HEK293 (cell line): ENCODE results near the gene ZDHHC14.

Source experiments
- CTCF ChIA-PET: fragments of 350-600 bp; formaldehyde crosslinking; extraction: SDS; loops from one replicate; lab custom pipeline; 2021; ENCODE audit warnings: antibody characterized with exemption; lab: Yijun Ruan, JAX
- POLR2A ChIA-PET: fragments of 300-600 bp; formaldehyde crosslinking; extraction: SDS; loops from one replicate; lab custom pipeline; 2020; ENCODE audit warnings: antibody characterized with exemption, inconsistent platforms; lab: Yijun Ruan, JAX
- H3K27ac ChIP-seq: fragments of 200-500 bp; sonication (Bioruptor generic); 2 replicates; pipeline ENCODE4 v1.5.1; 2014; ENCODE audit warnings: low read depth, low read length, control low read depth, inconsistent platforms; ENCODE audit errors: extremely low read depth
- H3K36me3 ChIP-seq, 2 experiments: fragments of 200-500 bp in 1 of 2; sonication (Bioruptor generic) in 1 of 2; 1 replicate in 1 of 2; 2 replicates in 1 of 2; pipeline ENCODE4 v1.5.1; 2014 to 2017; ENCODE audit warnings: inconsistent platforms in 2 of 2, low read length in 2 of 2; ENCODE audit not compliant: control insufficient read depth in 2 of 2, insufficient read depth in 1 of 2
- H3K4me1 ChIP-seq: fragments of 200-500 bp; sonication (Bioruptor generic); 2 replicates; pipeline ENCODE4 v1.5.1; 2014; ENCODE audit warnings: mild to moderate bottlenecking, low read length, inconsistent platforms; ENCODE audit not compliant: control insufficient read depth, insufficient read depth
- H3K4me3 ChIP-seq: 2 replicates; pipeline ENCODE4 v1.5.1; 2011; ENCODE audit warnings: low read depth, mild to moderate bottlenecking, control low read depth, low read length, moderate library complexity
- H3K9me3 ChIP-seq: fragments of 200-500 bp; sonication (Bioruptor generic); 2 replicates; pipeline ENCODE4 v1.5.1; 2014; ENCODE audit warnings: low read depth, low read length, inconsistent platforms; ENCODE audit not compliant: control insufficient read depth, insufficient read depth
- MZF1 ChIP-seq: fragments of 450-650 bp; formaldehyde crosslinking; IDR thresholded peaks from 2 replicates; pipeline ENCODE4 v1.5.1; 2017; ENCODE audit warnings: missing biosample characterization, missing genetic modification characterization, borderline replicate concordance
- ZBTB1 ChIP-seq: fragments of 450-650 bp; formaldehyde crosslinking; IDR thresholded peaks from 2 replicates; pipeline ENCODE4 v1.5.1; 2016; ENCODE audit warnings: missing biosample characterization, missing genetic modification characterization
- ZEB2 ChIP-seq: fragments of 450-650 bp; formaldehyde crosslinking; IDR thresholded peaks from 2 replicates; pipeline ENCODE4 v1.5.1; 2016; ENCODE audit warnings: missing biosample characterization, missing genetic modification characterization
- ZNF184 ChIP-seq: fragments of 450-650 bp; IDR thresholded peaks from 2 replicates; pipeline ENCODE4 v1.5.1; 2018; ENCODE audit warnings: missing biosample characterization, mild to moderate bottlenecking, missing genetic modification characterization
- ZNF292 ChIP-seq: fragments of 450-650 bp; formaldehyde crosslinking; IDR thresholded peaks from 2 replicates; pipeline ENCODE4 v1.5.1; 2016; ENCODE audit warnings: low read depth, missing biosample characterization, missing genetic modification characterization, borderline replicate concordance
- ZNF423 ChIP-seq: fragments of 450-650 bp; formaldehyde crosslinking; IDR thresholded peaks from 2 replicates; pipeline ENCODE4 v1.5.1; 2016; ENCODE audit warnings: missing biosample characterization, missing genetic modification characterization
- ZNF501 ChIP-seq: fragments of 450-650 bp; formaldehyde crosslinking; IDR thresholded peaks from 2 replicates; pipeline ENCODE4 v1.5.1; 2016; ENCODE audit warnings: missing biosample characterization, missing genetic modification characterization
- ZNF654 ChIP-seq: fragments of 450-650 bp; formaldehyde crosslinking; IDR thresholded peaks from 2 replicates; pipeline ENCODE4 v1.5.1; 2016; ENCODE audit warnings: low read depth, missing biosample characterization, missing genetic modification characterization
- ZNF792 ChIP-seq: fragments of 450-650 bp; formaldehyde crosslinking; IDR thresholded peaks from 2 replicates; pipeline ENCODE4 v1.5.1; 2016; ENCODE audit warnings: missing biosample characterization, missing genetic modification characterization
- ZSCAN23 ChIP-seq: fragments of 450-650 bp; formaldehyde crosslinking; IDR thresholded peaks from 2 replicates; pipeline ENCODE4 v1.5.1; 2016; ENCODE audit warnings: missing biosample characterization, missing genetic modification characterization
- TF ChIP-seq, protein P1 (sequence below): fragments of 450-650 bp; formaldehyde crosslinking; IDR thresholded peaks from 2 replicates; pipeline ENCODE4 v1.5.1; 2016; ENCODE audit warnings: missing biosample characterization, missing genetic modification characterization
- TF ChIP-seq, protein P2 (sequence below): fragments of 450-650 bp; formaldehyde crosslinking; IDR thresholded peaks from 2 replicates; pipeline ENCODE4 v1.5.1; 2017; ENCODE audit warnings: missing biosample characterization, missing genetic modification characterization
- TF ChIP-seq, protein P3 (sequence below): fragments of 450-650 bp; formaldehyde crosslinking; IDR thresholded peaks from 2 replicates; pipeline ENCODE4 v1.5.1; 2016; ENCODE audit warnings: missing biosample characterization, missing genetic modification characterization
- TF ChIP-seq, protein P4 (sequence below): fragments of 450-650 bp; formaldehyde crosslinking; IDR thresholded peaks from 2 replicates; pipeline ENCODE4 v1.5.0; 2017; ENCODE audit warnings: missing biosample characterization, missing genetic modification characterization, borderline replicate concordance

Gene ZDHHC14

DNA sequence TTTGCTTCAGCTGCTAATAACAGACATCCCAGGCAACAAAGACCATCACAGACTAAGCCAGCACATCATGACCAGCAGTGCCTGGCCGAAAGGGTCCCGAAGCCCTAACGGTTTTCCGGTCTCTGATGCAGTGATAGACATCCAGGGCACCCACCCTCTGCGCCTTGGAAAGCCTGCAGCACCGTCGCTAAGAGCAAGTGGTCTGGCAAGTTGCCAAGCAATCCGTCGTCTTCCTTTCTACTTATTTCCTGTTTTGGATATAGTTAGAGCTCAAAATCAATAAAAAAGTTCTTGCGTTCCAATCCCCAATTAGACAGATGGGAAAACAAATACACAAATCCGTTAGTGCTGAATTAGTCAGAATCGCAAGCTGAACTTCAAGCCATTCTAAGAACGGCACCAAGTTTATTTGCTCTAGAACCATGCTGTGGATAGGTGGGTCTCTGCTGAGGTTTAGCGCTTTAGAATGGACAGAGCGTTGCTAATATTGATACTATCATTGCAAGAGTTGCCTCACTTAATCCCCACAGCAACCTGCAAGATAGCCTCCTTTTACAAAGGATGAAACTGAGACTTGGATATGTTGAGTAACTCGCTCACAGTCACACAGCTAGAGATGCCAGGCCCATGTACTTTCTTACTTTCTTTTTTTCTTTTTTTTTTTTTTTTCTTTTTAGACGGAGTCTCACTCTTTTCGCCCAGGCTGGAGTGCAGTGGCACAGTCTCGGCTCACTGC lies 278.7 kb downstream of the ZDHHC14 start:
- Histone ChIP-seq H3K4me3 (no peak overlapping the region), H3K36me3 (no peaks in the 10 kb centered on the region), H3K9me3 (no peaks in the 10 kb centered on the region), H3K4me1 (no peaks in the 10 kb centered on the region), H3K27ac (no peak overlapping the region)
- POLR2A ChIA-PET, result no interaction called here
- CTCF ChIA-PET, result interaction anchor here (1.3 to 8.8 kb wide), 3 partner anchors 9 to 344 kb away, joined by 3 to 66 read pairs (median 14); no protein-coding TSS in a partner anchor
- TF ChIP-seq ZNF184 (no peak), MZF1 (tag by site-specific recombination) (no peak), ZBTB1 (no peak), ZNF292 (tag by site-specific recombination) (no peak)

DNA sequence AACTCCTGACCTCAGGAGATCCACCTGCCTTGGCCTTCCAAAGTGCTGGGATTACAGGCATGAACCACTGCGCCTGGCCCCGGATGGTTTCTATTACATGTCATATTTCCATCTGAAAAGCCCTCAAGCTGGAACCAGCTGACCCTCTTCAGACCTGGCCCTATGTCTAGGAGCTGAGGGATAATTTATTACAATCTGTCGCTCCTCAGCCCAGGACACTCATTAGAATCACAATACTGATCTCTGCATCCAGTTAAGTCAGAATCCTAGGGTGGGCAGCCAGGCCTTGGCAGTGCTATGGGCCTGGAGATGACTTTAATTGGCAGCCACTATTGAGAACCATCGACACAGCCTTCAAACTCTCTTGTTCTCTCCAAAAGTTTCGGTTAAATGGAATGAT lies 279.4 kb downstream of the ZDHHC14 start:
- Histone ChIP-seq H3K4me1 (no peaks in the 10 kb centered on the region), H3K36me3 (no peaks in the 10 kb centered on the region), H3K27ac (no peak overlapping the region), H3K9me3 (no peaks in the 10 kb centered on the region), H3K4me3 (no peak overlapping the region)
- CTCF ChIA-PET, result interaction anchor here (1.7 to 8.8 kb wide), 2 partner anchors 8 to 16 kb away, joined by 3 to 66 read pairs; no protein-coding TSS in a partner anchor
- POLR2A ChIA-PET, result interaction anchor here (0.7 kb wide), 1 partner anchor 281 kb away, joined by 3 read pairs; no protein-coding TSS in a partner anchor
- no peak for TF ChIP-seq ZNF792 (tag by site-specific recombination)
- TF ChIP-seq MZF1 (tag by site-specific recombination), result no peak
- TF ChIP-seq, protein P1, sequence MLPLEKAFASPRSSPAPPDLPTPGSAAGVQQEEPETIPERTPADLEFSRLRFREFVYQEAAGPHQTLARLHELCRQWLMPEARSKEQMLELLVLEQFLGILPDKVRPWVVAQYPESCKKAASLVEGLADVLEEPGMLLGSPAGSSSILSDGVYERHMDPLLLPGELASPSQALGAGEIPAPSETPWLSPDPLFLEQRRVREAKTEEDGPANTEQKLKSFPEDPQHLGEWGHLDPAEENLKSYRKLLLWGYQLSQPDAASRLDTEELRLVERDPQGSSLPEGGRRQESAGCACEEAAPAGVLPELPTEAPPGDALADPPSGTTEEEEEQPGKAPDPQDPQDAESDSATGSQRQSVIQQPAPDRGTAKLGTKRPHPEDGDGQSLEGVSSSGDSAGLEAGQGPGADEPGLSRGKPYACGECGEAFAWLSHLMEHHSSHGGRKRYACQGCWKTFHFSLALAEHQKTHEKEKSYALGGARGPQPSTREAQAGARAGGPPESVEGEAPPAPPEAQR, result no peak
- no peak for TF ChIP-seq ZSCAN23 (tag by site-specific recombination)
- TF ChIP-seq, protein P2, sequence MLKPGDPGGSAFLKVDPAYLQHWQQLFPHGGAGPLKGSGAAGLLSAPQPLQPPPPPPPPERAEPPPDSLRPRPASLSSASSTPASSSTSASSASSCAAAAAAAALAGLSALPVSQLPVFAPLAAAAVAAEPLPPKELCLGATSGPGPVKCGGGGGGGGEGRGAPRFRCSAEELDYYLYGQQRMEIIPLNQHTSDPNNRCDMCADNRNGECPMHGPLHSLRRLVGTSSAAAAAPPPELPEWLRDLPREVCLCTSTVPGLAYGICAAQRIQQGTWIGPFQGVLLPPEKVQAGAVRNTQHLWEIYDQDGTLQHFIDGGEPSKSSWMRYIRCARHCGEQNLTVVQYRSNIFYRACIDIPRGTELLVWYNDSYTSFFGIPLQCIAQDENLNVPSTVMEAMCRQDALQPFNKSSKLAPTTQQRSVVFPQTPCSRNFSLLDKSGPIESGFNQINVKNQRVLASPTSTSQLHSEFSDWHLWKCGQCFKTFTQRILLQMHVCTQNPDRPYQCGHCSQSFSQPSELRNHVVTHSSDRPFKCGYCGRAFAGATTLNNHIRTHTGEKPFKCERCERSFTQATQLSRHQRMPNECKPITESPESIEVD (tag by site-specific recombination), result no peak
- TF ChIP-seq, protein P3, sequence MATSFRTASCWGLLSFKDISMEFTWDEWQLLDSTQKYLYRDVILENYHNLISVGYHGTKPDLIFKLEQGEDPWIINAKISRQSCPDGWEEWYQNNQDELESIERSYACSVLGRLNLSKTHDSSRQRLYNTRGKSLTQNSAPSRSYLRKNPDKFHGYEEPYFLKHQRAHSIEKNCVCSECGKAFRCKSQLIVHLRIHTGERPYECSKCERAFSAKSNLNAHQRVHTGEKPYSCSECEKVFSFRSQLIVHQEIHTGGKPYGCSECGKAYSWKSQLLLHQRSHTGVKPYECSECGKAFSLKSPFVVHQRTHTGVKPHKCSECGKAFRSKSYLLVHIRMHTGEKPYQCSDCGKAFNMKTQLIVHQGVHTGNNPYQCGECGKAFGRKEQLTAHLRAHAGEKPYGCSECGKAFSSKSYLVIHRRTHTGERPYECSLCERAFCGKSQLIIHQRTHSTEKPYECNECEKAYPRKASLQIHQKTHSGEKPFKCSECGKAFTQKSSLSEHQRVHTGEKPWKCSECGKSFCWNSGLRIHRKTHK (tag by site-specific recombination), result no peak
- no peak for TF ChIP-seq ZNF501 (tag by site-specific recombination)
- TF ChIP-seq ZNF423, result no peak
- TF ChIP-seq ZNF654 (tag by site-specific recombination), result no peak
- TF ChIP-seq, protein P4, sequence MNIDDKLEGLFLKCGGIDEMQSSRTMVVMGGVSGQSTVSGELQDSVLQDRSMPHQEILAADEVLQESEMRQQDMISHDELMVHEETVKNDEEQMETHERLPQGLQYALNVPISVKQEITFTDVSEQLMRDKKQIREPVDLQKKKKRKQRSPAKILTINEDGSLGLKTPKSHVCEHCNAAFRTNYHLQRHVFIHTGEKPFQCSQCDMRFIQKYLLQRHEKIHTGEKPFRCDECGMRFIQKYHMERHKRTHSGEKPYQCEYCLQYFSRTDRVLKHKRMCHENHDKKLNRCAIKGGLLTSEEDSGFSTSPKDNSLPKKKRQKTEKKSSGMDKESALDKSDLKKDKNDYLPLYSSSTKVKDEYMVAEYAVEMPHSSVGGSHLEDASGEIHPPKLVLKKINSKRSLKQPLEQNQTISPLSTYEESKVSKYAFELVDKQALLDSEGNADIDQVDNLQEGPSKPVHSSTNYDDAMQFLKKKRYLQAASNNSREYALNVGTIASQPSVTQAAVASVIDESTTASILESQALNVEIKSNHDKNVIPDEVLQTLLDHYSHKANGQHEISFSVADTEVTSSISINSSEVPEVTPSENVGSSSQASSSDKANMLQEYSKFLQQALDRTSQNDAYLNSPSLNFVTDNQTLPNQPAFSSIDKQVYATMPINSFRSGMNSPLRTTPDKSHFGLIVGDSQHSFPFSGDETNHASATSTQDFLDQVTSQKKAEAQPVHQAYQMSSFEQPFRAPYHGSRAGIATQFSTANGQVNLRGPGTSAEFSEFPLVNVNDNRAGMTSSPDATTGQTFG, result no peak
- TF ChIP-seq ZEB2, result no peak
